ENCODE results near the gene ZFP69B. TPM values are rescaled to one million over a fixed set of nuclear protein-coding genes. Genes with fewer than 3 reads are reported as not detected.
"Not testable (repeated sequence)": the region's sequence is repeated elsewhere in the genome, so short reads cannot be mapped to it uniquely, and the experiment has no call there.

ZFP69B gene
- total RNA-seq, 1 experiment from 2014 or later, result 3.1 TPM

DNA sequence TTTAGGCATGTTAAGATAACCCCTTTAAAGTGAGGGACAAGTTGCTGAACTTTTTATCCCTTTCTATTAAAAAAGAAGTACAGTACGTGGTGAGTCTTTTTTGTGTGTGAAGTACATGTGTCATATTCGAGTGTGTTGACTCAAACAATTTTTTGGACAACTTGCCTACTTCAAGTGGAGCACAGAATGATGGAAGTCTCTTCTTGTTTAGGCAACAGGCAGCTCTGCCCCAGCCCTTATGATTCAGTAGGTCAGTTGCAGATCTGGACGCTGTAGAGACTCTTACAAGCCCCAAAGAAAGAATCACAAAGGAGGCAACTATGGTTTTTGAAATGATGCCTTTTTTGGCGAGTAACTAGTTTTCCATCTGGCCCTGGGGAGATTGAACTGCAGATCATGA, 14.4 kb upstream of the ZFP69B start:
- DNase-seq (ENCODE audit: low read depth), result no peak

- peak; percentile 23 for DNase-seq (ENCODE audit: low read depth)
Observed at GRCh38 chr1:40438391-40439015, 11.8 kb upstream of the ZFP69B start.

DNA sequence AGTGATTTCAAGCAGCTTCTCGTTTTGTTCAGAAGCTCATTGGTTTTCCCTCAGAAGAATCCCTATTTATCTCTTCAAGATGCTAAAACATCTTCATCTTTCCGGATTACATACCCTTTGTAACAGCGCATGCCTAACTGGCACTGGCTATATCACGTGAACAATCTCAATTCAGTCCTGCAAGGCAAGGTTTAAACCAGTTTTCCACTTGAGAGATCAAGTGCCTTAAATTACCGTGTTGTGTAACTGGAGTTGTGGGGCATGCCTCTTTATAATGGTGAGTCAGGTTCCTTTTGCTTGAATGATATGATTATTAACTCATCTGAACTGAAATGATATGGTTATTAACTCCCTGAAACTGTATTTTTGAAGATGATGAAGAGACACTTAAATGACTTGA, 11.0 kb upstream of the ZFP69B start:
- no peak for DNase-seq (ENCODE audit: low read depth)

GRCh38 chr1:40450495-40451237, 390 bp downstream of the ZFP69B start:
- DNase-seq (ENCODE audit: low read depth), result peak; percentile 31

DNA sequence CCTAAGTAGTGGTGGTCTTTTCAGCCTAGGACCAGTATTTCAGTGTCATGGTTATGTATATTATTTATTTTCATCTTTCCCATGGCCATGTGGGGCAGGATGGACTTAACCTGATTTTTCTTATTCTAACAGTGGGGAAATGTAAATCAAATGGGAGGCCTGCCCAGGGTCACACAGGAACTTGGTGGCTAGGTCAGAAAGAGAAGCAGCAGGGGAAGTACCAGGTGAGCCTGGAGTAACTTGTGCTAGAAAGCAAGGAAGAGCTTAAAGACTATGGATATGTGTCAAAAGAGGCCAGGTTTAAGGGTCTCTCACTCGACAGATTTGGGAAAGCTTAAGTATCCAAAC, 936 bp downstream of the ZFP69B start:
- no peak for DNase-seq (ENCODE audit: low read depth)

DNA sequence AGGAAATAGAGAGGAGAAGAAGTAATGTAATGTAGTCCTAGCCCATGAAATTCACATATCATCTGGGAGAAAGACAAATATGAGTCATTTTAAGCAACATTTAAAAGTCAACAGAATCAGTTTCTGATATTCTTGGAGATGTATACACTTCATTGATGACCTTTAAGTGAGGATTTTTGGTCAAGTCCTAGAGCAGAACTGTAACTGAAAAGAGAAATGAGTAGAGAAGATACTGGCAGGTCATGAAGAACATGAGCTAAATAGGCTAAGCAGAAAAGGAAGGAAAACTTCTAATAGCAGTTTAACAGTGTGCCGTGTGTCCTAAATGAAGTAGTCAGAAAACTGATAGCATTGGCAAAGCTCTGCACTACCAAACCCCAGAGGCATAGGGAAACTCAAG, 4.6 kb downstream of the ZFP69B start:
- no peak for DNase-seq (ENCODE audit: low read depth)

DNA sequence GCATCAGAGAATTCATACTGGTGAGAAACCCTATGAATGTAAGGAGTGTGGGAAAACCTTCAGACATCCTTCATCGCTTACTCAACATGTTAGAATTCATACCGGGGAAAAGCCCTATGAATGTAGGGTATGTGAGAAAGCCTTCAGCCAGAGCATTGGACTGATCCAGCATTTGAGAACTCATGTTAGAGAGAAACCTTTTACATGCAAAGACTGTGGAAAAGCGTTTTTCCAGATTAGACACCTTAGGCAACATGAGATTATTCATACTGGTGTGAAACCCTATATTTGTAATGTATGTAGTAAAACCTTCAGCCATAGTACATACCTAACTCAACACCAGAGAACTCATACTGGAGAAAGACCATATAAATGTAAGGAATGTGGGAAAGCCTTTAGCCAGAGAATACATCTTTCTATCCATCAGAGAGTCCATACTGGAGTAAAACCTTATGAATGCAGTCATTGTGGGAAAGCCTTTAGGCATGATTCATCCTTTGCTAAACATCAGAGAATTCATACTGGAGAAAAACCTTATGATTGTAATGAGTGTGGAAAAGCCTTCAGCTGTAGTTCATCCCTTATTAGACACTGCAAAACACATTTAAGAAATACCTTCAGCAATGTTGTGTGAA, 12.8 kb downstream of the ZFP69B start:
- DNase-seq (ENCODE audit: low read depth), result peak; percentile 4

GRCh38 chr1:40469327-40469726, 19.1 kb downstream of the ZFP69B start:
- DNase-seq (ENCODE audit: low read depth), result no peak

DNA sequence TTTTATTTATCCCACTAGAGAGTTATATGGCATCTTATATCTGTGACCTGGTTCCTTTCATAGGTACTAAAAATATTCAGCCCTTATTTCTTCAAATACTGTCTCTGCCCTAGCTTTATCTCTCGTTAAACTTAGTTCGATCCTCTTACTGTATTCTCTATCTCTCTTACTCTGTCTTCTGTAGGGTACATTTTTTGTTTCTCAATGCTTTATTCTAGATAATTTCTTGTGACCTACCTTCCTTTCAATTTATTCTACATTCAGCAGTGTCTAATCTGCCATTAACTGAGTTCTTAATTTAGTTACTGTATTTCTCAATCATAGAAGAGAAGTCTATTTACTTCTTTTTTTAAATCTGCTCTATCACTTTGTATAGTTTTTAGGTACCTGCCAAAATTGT, 25.0 kb downstream of the ZFP69B start:
- no peak for DNase-seq (ENCODE audit: low read depth)

GRCh38 chr1:40476924-40477677, 26.8 kb downstream of the ZFP69B start, which contains the start of gene ZFP69:
Gene ZFP69, plus strand, starts transcription at chr1:40477290. Its CDS starts 2,072 bp downstream, at chr1:40479362.
- DNase-seq (ENCODE audit: low read depth), result peak; percentile 79

- DNase-seq (ENCODE audit: low read depth), result peak; percentile 35
Observed at GRCh38 chr1:40477678-40478053, 27.4 kb downstream of the ZFP69B start.

DNA sequence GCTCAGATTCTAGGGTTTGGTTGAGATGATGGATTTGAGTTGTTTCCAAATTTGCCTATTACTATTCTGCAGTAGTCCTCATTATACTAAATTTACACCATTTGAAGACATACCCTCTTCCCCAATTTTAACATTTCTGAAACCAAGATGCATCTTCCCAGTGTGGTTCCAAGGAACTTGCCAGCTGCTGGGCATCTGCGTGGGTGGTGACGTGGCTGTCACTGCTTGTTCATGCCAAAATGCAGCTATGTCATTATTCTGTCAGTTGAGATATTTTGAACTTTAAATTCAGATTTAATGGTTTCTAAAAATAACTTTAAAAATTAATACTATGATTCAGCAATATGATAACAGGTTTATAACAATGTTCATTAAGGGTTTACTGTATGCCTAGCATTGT, 28.0 kb downstream of the ZFP69B start:
- peak; percentile 7 for DNase-seq (ENCODE audit: low read depth)

GRCh38 chr1:40479156-40479555, 28.9 kb downstream of the ZFP69B start:
- DNase-seq (ENCODE audit: low read depth), result no peak

DNA sequence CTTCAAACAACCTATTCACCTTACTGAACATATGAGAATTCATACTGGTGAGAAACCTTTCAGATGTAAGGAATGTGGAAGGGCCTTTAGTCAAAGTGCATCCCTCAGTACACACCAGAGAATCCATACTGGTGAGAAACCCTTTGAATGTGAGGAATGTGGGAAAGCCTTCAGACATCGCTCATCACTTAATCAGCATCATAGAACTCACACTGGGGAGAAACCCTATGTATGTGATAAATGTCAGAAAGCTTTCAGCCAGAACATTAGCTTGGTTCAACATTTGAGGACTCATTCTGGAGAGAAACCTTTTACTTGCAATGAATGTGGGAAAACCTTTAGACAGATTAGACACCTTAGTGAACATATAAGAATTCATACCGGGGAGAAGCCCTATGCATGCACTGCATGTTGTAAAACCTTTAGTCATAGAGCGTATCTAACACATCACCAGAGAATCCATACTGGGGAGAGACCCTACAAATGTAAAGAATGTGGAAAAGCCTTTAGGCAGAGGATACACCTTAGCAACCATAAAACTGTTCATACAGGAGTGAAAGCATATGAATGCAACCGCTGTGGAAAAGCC, 45.1 kb downstream of the ZFP69B start:
- DNase-seq (ENCODE audit: low read depth), result no peak

- not testable (repeated sequence) for DNase-seq (ENCODE audit: low read depth)
Observed at GRCh38 chr1:40502651-40503050, 52.4 kb downstream of the ZFP69B start.

- DNase-seq (ENCODE audit: low read depth), result no peak
Observed at GRCh38 chr1:40507973-40508372, 57.7 kb downstream of the ZFP69B start.

DNA sequence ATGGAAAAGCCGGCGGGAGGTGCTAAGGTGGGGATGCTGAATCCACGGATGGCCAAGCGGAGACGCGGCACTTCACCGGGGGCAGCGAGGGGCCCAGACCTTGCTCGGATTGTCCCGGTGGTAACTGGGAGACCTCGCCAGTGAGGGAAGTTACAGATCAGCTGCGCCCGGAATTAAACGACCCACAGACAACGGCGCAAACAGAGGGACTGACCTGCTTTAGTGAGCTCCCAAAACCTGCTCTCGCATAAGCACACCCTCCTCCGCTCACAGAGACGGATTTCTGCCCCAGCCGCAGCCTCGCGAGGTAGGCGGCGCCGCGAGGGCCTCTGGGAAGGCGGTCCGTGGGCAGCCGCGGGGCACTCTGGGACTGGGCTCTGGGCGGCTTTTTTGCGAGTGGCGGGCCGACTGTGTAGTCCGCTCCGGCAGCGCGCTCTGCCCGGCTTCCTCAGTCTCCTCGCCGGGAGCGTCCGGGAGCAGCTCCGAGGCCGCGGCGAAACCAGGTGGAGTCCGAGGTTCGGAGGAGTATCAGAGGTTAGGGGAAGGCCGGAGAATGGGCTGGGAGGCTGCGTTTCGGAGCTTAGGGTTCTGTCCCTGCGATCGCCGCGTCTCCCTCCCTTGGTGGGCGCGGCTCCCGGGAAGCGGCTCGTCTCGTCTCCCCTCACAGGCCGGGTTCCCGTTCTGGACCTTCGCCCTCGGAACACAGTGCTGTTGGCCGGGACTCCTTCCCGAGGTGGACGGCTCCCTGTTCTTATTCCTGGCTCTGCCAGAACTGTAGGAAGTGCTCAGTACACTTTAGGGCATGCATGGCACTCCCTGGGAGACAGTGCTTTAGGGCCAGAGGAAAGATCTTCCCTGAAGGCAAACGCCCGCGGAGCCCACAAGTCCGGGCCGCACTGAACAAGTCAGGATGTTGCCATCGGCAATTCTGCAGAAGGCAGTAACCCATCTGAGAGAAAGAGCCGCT, 58.4 kb downstream of the ZFP69B start, which contains the start of gene EXO5:
Gene EXO5 (plus strand): TSS at position 393 of the 967 bp plus-strand sequence. CDS start 5,778 bp downstream, outside the sequence.
- DNase-seq (ENCODE audit: low read depth), result peak; percentile 82

Data from RPMI7951 (cell line).